HG02623 (cell line): Measurements from ENCODE around the gene IMPDH1.

Source experiments
- ATAC-seq: cut with Tn5 transposase; IDR thresholded peaks from one replicate; pipeline ENCODE4 v1.9.1; 2021; ENCODE audit warnings: moderate library complexity; ENCODE audit not compliant: unreplicated experiment

The IMPDH1 gene

GRCh38 chr7:128363261-128363721 is 46.5 kb downstream of the IMPDH1 start:
- no peak for ATAC-seq

DNA sequence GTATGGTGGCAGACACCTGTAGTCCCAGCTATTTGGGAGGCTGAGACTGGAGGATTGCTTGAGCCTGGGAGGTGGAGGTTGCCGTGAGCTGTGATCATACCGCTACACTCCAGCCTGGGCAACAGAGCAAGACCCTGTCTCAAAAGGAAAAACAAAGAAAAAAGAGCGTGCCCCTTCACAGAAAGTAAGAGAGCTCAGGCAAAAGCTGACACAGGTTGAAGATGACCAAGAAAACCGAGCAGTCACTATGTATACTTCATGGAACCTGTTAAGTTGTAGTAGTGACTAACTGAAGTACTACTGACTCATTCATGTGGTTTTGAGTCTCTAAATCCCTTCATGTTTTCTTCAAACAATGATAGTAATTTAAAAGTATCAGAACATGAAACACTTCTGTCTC is 47.1 kb downstream of the IMPDH1 start:
- no peak for ATAC-seq

GRCh38 chr7:128361411-128362379 is 48.1 kb downstream of the IMPDH1 start, which contains the start of gene PRRT4:
TSS of gene PRRT4 (minus strand) at chr7:128361690.
- no peak for ATAC-seq

DNA sequence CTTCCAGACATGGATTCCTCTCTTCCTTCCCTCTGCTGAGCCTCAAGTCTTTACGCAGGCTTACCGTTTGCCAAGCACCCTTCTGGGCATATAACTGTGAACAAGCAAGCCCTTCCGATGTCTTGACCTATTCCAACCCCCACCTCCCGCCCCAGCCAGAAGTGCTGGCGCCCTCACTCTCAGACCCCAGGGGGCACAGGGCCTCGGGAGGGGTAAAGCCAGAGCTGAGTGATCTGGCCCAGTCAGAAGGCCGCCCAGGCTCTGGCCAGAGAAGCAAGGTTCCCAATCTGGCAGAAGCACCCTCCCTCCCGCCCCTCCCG is 49.5 kb downstream of the IMPDH1 start:
- no peak for ATAC-seq

DNA sequence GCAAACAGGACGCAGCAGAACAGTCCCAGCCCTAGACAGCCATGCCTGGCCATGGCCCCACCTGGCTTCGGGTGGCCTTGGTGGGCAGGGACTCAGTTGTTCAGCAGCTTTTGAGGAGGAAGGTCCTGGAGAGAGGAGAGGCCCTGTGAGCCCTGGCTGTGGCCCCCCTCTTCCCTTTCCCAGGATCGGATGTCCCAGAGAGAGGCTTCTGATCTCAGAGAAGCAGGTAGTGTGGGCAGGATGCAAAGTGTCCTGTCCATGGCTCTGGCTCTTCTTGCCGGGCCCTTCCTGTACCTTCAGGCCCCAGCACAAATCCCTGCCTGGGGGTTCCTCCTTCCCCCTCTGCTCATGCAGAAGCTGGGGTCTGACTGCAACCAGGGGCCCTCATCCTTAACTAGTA is 49.8 kb downstream of the IMPDH1 start:
- no peak for ATAC-seq

DNA sequence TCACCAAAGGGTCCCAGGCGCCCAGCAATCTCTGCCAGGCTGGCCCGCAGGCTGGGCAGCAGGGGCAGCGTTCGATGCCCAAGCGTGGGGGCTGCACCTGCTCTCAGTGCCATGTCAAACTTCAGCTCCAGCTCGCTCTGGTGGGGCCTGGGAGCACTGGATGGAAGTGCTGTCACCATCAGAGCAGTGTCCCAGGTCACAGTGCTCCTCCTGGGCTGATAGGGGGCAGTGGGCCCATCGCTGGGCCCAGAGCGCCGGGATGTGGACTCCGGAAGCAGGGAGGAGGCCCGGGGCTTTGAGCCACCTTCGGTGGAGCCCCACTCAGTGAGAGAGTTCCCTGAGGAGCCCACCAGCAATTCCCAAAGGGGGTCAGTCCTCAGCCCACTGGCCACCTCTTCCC is 50.4 kb downstream of the IMPDH1 start:
- ATAC-seq = no peak

DNA sequence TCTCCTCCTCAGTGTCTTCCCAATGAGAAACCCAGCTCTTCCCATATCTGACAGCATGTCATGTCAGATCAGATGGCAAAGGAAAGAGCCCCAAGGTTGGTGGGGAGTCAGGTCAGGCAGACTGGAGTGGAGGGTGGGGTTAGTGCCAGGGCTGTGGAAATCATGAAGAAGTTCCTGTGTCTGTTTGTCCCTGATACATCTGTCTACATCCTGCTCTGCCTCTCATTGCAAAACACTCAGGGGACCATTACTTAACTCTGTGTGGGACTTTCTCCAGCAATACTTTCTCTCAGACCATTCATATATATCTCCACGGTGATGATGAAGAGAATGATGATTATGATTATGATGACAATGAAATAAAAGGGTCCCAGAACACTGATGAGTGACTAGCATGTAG is 51.5 kb downstream of the IMPDH1 start:
- no peak for ATAC-seq

- ATAC-seq = no peak
Observed at GRCh38 chr7:128357217-128357613, 52.6 kb downstream of the IMPDH1 start.

- ATAC-seq = no peak
Observed at GRCh38 chr7:128356546-128357216, 53.1 kb downstream of the IMPDH1 start.

DNA sequence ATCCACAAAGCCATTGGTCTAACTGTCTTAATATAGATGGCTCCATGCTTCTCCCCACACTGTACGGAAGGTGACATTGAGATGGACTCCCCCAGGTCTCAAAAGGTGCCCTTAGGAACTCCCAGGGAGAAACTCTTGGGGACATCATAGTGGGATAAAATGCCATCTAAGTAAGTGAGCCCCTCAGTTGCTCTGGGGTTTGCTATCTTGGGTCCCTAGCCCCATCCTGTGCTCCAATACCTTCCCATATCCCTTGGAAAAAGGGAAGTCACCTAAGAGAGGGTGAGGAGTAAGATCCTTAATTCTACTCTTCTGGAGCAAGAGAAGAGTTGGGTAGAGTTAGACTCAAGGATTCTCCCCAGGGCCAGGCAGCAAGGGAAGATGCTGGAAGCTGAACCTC is 56.2 kb downstream of the IMPDH1 start:
- no peak for ATAC-seq

DNA sequence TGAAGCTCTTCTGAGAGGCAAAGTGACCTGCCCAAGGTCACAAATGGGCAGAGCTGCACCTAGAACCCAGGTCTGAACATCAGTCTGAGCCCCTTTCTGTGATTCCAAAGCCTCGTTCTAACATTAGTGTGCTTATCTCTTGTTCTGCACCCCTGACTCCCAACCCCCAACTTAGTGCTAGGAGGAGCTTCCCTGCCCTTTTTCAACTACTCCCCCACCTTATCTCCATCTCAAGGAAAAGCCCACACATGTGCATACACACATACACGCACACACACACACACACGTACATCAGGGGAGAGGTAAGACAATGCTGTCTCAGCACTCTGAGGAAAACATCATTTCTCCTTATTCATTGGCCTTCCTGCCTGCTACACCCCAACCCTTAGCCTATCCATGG is 56.6 kb downstream of the IMPDH1 start:
- ATAC-seq = no peak

GRCh38 chr7:128352636-128353035 is 57.1 kb downstream of the IMPDH1 start:
- no peak for ATAC-seq

- ATAC-seq = no peak
Observed at GRCh38 chr7:128352153-128352537, 57.6 kb downstream of the IMPDH1 start.

DNA sequence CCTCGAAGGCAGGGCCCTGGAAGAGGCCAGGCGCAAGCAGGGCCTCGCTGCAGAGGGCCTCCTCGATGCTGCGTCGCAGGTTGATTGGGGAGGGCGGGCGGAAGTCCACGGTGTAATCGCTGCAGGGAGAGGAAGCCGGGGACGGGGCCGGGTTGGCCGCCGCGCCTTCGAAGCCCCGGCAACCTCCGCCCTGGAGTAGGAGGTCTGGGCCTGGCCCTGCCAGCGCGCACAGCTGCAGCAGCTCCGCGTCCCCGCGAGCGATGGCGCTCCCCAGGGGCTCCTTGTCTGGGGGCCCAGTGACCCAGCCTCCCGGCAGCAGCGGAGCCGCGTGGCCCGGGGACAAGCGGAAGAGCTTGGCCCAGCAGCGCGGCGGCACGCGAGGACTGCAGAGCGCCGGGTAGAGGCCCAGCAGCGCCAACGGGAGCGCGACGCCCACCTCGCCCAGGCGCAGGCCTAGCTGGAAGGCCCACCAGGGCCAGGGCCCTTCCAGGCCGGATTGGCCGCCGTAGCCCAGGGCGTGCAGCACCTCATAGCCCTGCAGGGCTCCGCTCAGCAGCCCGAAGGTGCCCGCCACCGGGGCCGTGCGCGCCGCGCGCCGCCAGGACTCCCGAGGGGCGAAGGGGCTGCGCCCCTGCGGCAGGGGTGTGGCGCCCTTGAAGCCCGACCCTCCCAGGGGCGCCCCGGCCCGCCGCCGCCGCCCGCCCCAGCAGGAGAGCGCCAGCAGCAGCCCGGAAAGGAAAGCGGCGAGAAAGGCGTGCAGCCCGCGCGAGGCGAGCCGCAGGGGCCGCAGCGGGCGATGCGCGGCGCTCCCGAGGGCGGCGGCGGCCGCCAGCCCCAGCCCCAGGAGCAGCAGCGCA is 58.3 kb downstream of the IMPDH1 start:
- ATAC-seq = no peak

- ATAC-seq = no peak
Observed at GRCh38 chr7:128350708-128351295, 59.0 kb downstream of the IMPDH1 start.

DNA sequence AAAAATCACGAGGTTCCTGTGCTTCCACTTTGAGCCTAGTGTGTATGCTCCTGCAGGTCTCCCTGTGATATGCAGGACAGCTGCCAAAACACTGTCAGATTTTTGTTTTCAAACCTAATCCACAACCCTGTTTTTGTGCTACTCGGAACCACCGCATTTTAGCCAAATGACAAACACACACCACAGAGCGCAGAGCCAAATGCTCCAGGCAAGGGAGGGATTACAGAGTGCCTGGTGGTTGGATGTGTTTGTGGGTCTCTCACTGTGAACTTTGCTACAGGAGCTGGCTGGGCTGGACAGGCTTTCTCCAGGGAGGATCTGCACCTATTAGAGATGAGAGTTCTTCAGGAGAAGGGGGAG is 60.3 kb downstream of the IMPDH1 start:
- no peak for ATAC-seq

DNA sequence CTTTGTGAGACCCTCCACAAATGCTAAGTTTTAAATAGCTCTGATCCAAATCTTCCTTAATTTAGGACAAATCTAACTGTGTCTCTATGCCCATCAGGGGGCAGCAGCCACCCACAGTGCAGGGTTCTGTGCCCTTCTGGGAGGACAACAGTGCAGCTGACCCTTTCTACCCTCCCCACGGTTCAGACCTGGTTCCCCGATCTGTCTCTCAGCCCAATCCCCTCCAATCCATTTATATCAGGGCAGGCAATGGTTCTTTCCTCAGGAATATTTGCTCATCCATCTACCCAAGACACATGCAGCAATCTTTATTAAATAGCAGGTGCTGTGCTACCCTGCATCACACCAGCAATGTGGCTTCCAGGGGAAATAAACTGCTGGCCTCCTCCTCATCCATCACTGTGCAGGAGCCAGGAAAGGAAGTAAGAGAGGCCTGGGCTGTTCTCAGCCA is 62.1 kb downstream of the IMPDH1 start:
- ATAC-seq = no peak

DNA sequence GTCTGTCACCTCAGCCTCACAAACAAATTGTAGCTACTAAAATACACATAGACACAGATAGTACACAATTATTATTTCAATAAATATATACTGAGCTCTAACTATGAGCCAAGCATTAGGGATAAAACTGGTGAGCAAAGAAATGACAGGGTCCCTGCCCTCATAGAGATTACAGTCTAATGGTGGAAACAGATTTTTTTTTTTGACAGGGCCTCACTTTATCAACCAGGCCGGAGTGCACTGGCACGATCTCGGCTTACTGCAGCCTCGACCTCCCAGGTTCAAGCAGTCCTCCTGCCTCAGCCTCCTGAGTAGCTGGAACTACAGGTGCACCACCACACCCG is 65.4 kb downstream of the IMPDH1 start:
- no peak for ATAC-seq

GRCh38 chr7:128343554-128344430 is 66.0 kb downstream of the IMPDH1 start, which contains the start of gene RBM28:
TSS of gene RBM28 (minus strand) at chr7:128343908. CDS start at chr7:128343793, 115 bp downstream.
- ATAC-seq = peak; percentile 91
